Skeletal muscle satellite cell (primary cell): ENCODE results near the gene MAP2K3.
"Not testable (repeated sequence)": the region's sequence is repeated elsewhere in the genome, so short reads cannot be mapped to it uniquely, and the experiment has no call there.

Source experiments
- H3K27me3 ChIP-seq: 2 replicates; pipeline ENCODE4 v1.7.0; 2013; ENCODE audit warnings: low read length; ENCODE audit not compliant: control insufficient read depth, insufficient read depth
- H3K36me3 ChIP-seq: 2 replicates; pipeline ENCODE4 v1.7.0; 2013; ENCODE audit warnings: mild to moderate bottlenecking, control low read depth, low read length; ENCODE audit not compliant: insufficient read depth
- H3K4me1 ChIP-seq: 2 replicates; pipeline ENCODE4 v1.7.0; 2013; ENCODE audit warnings: low read length; ENCODE audit not compliant: control insufficient read depth, insufficient read depth
- H3K4me2 ChIP-seq: 2 replicates; pipeline ENCODE4 v1.7.0; 2013; ENCODE audit warnings: mild to moderate bottlenecking, low read length
- H3K4me3 ChIP-seq: 2 replicates; pipeline ENCODE4 v1.7.0; 2013; ENCODE audit warnings: low read length
- H3K9ac ChIP-seq: 2 replicates; pipeline ENCODE4 v1.7.0; 2013; ENCODE audit warnings: mild to moderate bottlenecking, low read depth, low read length, moderate library complexity
- H3K9me3 ChIP-seq: replicated peaks from 2 replicates; pipeline ENCODE4 v1.7.0; 2013; ENCODE audit warnings: mild to moderate bottlenecking, control low read depth, low read length

Gene MAP2K3

GRCh38 chr17:21302711-21303425 lies 18.4 kb downstream of the MAP2K3 start:
- no peak overlapping the region for H3K4me3 ChIP-seq
- H3K9me3 ChIP-seq, result no peaks in the 10 kb centered on the region
- H3K4me2 ChIP-seq, result no peak overlapping the region
- no peaks in the 10 kb centered on the region for H3K27me3 ChIP-seq
- no peak overlapping the region for H3K9ac ChIP-seq
- H3K4me1 ChIP-seq, result no peaks in the 10 kb centered on the region
- H3K36me3 ChIP-seq, result peaks cover 68% of the 10 kb centered on the region

- H3K9me3 ChIP-seq, result no peaks in the 10 kb centered on the region
- peaks cover 64% of the 10 kb centered on the region for H3K36me3 ChIP-seq
- H3K27me3 ChIP-seq, result no peaks in the 10 kb centered on the region
Measured at GRCh38 chr17:21303441-21304065, 19.0 kb downstream of the MAP2K3 start.

GRCh38 chr17:21304091-21304490 lies 19.6 kb downstream of the MAP2K3 start:
- no peak overlapping the region for H3K4me2 ChIP-seq
- no peaks in the 10 kb centered on the region for H3K4me1 ChIP-seq
- H3K9me3 ChIP-seq, result no peaks in the 10 kb centered on the region
- H3K4me3 ChIP-seq, result no peak overlapping the region
- peaks cover 64% of the 10 kb centered on the region for H3K36me3 ChIP-seq
- no peaks in the 10 kb centered on the region for H3K27me3 ChIP-seq
- no peak overlapping the region for H3K9ac ChIP-seq

More at GRCh38 chr17:21303441-21304065, 19.0 kb downstream of the MAP2K3 start:
- Histone ChIP-seq H3K4me1 (no peaks in the 10 kb centered on the region), H3K9ac (no peak overlapping the region), H3K4me2 (no peak overlapping the region), H3K4me3 (no peak overlapping the region)

DNA sequence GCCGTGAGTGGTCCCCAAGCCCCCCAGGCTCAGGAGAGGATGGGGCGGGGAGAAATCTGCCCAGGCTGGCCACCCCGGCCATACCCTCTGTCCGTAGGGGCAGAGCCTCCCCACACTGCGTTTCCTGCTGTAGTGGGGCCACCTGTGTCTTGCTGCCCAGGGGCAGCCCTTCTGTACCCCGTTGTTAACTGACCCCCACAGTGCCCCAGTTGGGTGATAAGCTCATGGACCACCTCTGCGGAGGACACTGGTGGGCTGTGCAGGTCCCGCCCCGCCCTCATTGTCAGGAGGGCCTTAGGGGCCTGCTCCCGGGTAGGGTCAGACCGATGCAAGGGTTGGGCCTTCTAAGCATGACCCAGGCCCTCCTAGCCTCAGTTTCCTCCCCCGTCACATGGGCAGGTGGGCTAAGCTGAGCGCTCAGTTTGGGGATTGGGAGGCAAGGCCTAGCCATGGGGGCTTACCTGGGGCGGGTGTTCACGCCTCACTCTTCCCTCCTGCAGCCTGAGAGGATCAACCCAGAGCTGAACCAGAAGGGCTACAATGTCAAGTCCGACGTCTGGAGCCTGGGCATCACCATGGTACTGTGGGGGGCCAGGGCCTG lies 20.1 kb downstream of the MAP2K3 start:
- H3K9me3 ChIP-seq, H3K4me2 ChIP-seq, H3K4me3 ChIP-seq, H3K9ac ChIP-seq, H3K27me3 ChIP-seq, H3K4me1 ChIP-seq: not testable (repeated sequence)
- H3K36me3 ChIP-seq, result peaks cover 67% of the 10 kb centered on the region

- not testable (repeated sequence) for H3K4me1 ChIP-seq, H3K9me3 ChIP-seq
Measured at GRCh38 chr17:21305431-21306180, 21.1 kb downstream of the MAP2K3 start.

GRCh38 chr17:21306611-21307272 lies 22.2 kb downstream of the MAP2K3 start:
- not testable (repeated sequence) for H3K9ac ChIP-seq, H3K9me3 ChIP-seq, H3K4me2 ChIP-seq, H3K27me3 ChIP-seq, H3K4me1 ChIP-seq, H3K4me3 ChIP-seq
- peaks cover 59% of the 10 kb centered on the region for H3K36me3 ChIP-seq

More at GRCh38 chr17:21305431-21306180, 21.1 kb downstream of the MAP2K3 start:
- not testable (repeated sequence) for H3K4me3 ChIP-seq, H3K27me3 ChIP-seq, H3K4me2 ChIP-seq, H3K9ac ChIP-seq
- peaks cover 66% of the 10 kb centered on the region for H3K36me3 ChIP-seq

GRCh38 chr17:21307273-21307625 lies 22.7 kb downstream of the MAP2K3 start:
- not testable (repeated sequence) for H3K9me3 ChIP-seq, H3K4me2 ChIP-seq, H3K9ac ChIP-seq, H3K27me3 ChIP-seq, H3K4me1 ChIP-seq, H3K4me3 ChIP-seq
- peaks cover 57% of the 10 kb centered on the region for H3K36me3 ChIP-seq

- H3K9ac ChIP-seq, H3K27me3 ChIP-seq, H3K4me2 ChIP-seq, H3K4me1 ChIP-seq, H3K9me3 ChIP-seq, H3K4me3 ChIP-seq: not testable (repeated sequence)
- peaks cover 42% of the 10 kb centered on the region for H3K36me3 ChIP-seq
Measured at GRCh38 chr17:21308931-21309381, 24.4 kb downstream of the MAP2K3 start.

- H3K4me3 ChIP-seq, H3K9ac ChIP-seq, H3K4me2 ChIP-seq, H3K27me3 ChIP-seq, H3K9me3 ChIP-seq, H3K4me1 ChIP-seq: not testable (repeated sequence)
- peaks cover 38% of the 10 kb centered on the region for H3K36me3 ChIP-seq
Measured at GRCh38 chr17:21310061-21310765, 25.7 kb downstream of the MAP2K3 start.

GRCh38 chr17:21310766-21311602 lies 26.5 kb downstream of the MAP2K3 start:
- H3K36me3 ChIP-seq, result peaks cover 41% of the 10 kb centered on the region

More at GRCh38 chr17:21310766-21311602, 26.5 kb downstream of the MAP2K3 start:
- not testable (repeated sequence) for H3K4me1 ChIP-seq, H3K9ac ChIP-seq, H3K4me2 ChIP-seq, H3K4me3 ChIP-seq, H3K27me3 ChIP-seq, H3K9me3 ChIP-seq
